GM21576 (cell line): ENCODE results near the gene HOXB3.

Source experiments
- ATAC-seq: cut with Tn5 transposase; IDR thresholded peaks from one replicate; pipeline ENCODE4 v1.9.1; 2021; ENCODE audit warnings: mild to moderate bottlenecking, moderate library complexity; ENCODE audit not compliant: unreplicated experiment

Gene HOXB3

GRCh38 chr17:48626245-48627117, 36.4 kb upstream of the HOXB3 start, which contains the start of gene HOXB9:
Gene HOXB9, minus strand, starts transcription at chr17:48626358. Its CDS starts 89 bp downstream, at chr17:48626269.
- ATAC-seq = no peak

- ATAC-seq = no peak
These were observed 35.6 kb upstream of the HOXB3 start for GRCh38 chr17:48625495-48626244.

- ATAC-seq = no peak
These were observed 34.8 kb upstream of the HOXB3 start for GRCh38 chr17:48624544-48625494.

- ATAC-seq = no peak
These were observed 34.1 kb upstream of the HOXB3 start for GRCh38 chr17:48624118-48624517.

GRCh38 chr17:48623583-48623982, 33.5 kb upstream of the HOXB3 start:
- ATAC-seq = no peak

GRCh38 chr17:48622857-48623256, 32.8 kb upstream of the HOXB3 start:
- ATAC-seq = no peak

- no peak for ATAC-seq
These were observed 31.7 kb upstream of the HOXB3 start for GRCh38 chr17:48621410-48622392.

GRCh38 chr17:48620461-48621139, 30.6 kb upstream of the HOXB3 start:
- no peak for ATAC-seq

GRCh38 chr17:48619826-48620449, 29.9 kb upstream of the HOXB3 start:
- ATAC-seq = no peak

- no peak for ATAC-seq
These were observed 28.3 kb upstream of the HOXB3 start for GRCh38 chr17:48618256-48618896.

GRCh38 chr17:48617471-48618255, 27.6 kb upstream of the HOXB3 start:
- ATAC-seq = no peak

GRCh38 chr17:48616717-48617470, 26.9 kb upstream of the HOXB3 start:
- ATAC-seq = no peak

- ATAC-seq = no peak
These were observed 26.1 kb upstream of the HOXB3 start for GRCh38 chr17:48615963-48616716.

- ATAC-seq = no peak
These were observed 25.3 kb upstream of the HOXB3 start, which contains the start of gene HOXB8 for GRCh38 chr17:48615047-48615962. Gene HOXB8, minus strand, starts transcription at chr17:48615292. Its CDS starts 588 bp downstream, at chr17:48614704.
